Pons (tissue), 1 donor: ENCODE data around the gene PTX4.

Source experiments
- DNase-seq: peaks from one replicate; pipeline ENCODE4 v3.0.0-alpha.2; 2016; ENCODE audit warnings: low spot score

The PTX4 gene

DNA sequence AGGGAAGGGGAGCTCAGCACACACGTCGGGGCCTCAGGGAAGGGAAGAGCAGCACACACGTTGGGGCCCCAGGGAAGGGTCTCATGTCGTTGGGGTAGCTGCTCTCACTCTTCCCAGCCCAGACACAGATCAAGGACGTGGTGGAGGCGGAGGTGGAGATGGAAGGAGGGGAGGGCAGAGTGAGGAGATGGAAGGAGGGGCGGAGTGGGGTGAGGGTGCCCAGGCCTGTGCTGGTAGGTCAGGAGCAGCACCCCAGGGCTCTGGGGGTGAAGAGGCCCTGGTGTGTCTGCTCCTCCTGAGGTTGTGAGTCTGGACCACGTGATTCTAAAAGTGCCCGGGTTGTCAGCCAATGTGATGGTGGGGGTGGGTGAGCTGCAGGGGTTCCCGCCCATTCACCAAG is 28.8 kb downstream of the PTX4 start:
- DNase-seq: no peak

DNA sequence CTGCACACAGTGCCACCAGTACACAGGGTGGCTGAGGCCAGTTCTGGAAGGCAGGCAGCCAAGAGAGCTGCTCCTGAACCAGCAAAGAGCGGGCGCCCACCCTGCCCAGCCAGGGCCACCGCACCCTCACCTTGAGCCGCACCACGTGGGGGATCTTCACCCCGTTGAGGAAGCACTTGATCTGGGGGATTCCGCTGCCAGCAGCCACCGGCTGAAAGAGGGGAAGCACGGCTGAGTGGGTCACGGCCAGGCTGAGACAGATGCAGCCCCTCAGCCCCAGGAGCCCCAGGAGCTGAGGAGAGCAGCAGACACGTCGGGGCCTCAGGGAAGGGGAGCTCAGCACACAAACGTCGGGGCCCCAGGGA is 29.8 kb downstream of the PTX4 start:
- no peak for DNase-seq

DNA sequence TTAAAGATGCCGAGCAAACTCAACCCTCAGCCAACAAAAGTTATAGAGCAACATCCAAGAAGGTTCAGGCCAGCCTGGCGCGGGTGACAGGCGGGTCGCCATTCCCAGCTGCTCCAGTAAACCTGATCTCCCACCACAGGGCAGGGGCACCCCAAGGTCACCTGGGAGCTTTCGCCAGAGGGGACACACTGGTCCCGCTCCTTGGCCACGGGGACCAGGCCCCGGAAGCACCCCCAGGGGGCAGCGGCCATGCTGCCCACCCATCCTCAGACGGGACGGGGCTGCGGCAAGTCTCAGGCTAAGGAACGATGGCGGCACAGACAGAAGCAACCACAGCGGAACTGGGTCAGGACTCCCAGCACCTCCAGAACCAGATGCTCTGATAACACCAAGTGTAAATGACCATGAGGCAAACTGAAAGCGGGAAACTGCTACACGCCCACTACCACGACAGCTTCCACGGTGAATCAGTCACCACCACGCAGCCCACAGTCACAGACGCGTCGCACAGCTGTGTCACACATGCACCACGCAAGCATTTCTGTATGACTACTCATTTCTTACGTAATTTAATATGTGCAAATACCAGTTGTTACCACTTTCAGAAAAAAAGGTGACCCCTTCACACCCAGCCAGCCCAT is 30.3 kb downstream of the PTX4 start:
- DNase-seq: no peak

DNA sequence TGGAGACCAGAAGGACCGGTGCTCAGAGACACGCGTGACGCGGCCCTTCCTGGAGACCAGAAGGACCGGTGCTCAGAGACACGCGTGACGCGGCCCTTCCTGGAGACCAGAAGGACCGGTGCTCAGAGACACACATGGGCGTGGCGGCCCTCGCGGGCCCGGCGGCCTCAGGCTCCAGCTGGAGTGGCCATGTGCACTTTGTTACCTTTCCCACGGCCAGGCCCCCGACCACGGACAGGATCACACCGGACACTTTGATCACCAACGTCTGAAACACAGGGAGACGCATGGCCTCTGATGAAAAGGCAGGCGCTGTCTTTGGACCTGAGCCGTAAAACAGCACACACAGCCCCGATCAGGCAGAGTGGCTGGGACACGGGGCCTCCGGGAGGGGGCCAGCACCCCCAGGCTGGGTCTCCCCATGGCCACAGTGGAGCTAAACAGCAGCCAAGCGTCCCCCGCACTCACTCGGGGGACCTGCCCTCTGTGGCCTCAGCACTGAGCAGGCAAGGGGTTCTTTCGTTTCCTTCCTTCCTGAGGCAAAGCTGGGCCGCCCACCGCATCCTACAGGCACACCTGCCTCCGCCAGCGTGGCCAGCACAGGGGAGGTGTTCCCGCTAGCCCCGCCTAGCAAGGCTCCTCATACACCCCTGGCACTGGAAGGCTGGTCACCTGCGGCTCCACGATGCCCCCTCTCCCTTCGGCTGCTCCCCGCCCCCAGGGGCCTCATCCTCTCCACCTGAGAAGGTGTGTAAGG is 31.1 kb downstream of the PTX4 start:
- no peak for DNase-seq

DNA sequence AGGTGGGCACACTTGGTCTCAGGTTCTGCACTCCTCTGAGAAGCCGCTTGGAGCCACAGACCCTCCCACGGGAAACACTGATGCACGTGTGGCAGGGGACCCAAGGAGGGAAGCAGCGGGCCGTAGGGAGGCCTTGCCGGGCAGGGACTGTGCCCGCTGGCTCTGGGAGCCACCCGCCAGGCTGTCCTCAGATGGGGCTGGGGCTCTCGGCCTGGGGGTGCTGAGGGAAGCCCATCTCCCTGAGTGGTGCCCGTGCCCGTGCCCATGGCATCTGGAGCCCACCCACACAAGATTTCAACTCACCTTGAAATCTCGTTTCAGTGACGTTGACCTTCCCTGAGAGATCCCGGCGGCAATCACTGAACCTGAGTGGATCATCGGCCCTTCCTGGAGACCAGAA is 31.8 kb downstream of the PTX4 start:
- DNase-seq: no peak

DNA sequence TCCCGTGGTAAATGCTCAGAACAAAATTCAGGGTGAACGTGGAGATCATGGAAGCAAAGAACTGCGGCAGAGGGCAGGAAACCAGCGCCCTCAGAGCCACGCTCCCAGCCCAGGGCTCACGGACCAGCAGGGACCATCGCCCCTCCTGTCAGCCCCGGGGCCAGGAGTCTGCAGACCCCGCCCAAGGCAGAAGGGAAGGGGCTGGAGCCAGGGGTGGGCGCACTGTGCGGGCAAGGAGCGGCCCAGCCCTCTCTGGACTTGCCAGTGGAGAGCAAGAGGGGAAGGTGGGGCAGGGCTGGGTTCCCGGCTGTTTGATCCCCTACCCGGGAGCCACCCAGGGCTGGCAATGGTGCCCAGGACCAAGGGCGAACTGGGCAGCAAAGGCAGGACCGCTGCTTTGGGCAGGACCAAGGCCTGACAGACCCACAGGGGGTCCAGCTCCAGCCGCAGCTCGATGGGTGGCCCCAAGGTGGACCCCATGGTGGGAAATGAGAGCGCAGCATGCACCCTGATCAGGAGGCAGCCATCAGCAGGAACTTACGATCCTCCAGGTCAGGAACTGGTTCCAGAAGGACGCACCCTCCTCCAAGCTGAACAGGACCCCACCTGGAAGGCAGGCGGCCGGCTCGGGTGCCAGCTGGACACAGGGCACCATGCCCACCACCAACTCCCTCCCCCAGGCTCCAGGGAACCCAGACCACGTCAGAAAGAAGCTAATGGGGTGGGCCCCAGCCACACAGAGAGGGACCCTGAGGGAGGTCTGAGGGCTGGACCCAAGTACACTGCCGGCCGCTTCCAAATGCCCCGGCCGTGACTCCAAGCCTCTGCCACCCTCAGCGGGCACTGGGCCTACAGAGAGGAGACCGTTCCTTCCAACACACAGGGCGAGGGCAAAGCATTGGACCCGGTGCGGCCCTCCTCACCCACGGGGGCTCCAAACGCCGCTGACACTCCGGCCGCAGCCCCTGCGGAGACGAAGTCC is 33.3 kb downstream of the PTX4 start:
- DNase-seq: no peak

DNA sequence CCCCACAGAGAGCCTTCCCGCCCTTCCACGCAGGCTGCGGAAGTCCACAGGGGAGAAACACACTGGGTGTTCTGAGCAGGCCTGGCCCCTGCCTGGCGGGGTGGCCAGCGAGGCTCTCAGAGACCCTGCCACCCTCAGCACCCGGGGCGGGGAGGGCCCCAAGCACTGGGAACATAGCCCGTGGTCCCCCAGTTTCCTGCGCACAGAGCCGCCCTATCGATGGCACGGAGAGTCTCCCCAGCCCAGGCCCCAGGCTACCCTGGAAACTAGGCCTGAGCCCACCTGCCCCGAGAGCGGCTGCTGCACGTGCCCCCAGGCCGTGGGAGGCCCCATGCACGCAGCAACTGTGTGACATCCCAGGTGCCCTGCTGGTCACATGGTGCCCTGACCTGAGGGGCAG is 34.2 kb downstream of the PTX4 start:
- no peak for DNase-seq

DNA sequence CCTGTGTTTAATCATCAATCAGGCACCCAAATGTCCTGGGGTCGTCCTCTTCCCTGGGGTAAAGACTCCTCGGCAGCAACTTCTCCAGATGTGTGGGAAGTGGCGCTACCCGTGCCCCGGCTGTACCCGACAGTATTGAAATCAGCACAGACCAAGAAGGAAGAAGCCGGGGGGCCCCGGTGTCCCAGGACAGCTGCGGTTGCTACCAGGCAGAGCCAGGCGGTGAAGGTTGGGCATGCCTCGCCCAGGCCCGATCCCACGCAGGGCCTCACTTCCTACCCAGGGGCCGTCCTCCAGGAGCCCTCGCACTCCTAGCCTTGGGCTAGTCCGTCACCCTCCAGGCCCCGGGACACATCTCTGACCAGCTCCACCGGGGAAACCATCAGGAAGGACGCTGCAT is 35.4 kb downstream of the PTX4 start:
- no peak for DNase-seq

GRCh38 chr16:1452530-1452929 is 36.2 kb downstream of the PTX4 start:
- DNase-seq: no peak

- no peak for DNase-seq
These were observed 36.9 kb downstream of the PTX4 start for GRCh38 chr16:1451702-1452392.

GRCh38 chr16:1450841-1451240 is 37.9 kb downstream of the PTX4 start:
- no peak for DNase-seq

GRCh38 chr16:1450218-1450617 is 38.5 kb downstream of the PTX4 start:
- no peak for DNase-seq

- DNase-seq: no peak
These were observed 39.4 kb downstream of the PTX4 start for GRCh38 chr16:1449201-1449788.

- no peak for DNase-seq
These were observed 40.1 kb downstream of the PTX4 start for GRCh38 chr16:1448536-1449116.

DNA sequence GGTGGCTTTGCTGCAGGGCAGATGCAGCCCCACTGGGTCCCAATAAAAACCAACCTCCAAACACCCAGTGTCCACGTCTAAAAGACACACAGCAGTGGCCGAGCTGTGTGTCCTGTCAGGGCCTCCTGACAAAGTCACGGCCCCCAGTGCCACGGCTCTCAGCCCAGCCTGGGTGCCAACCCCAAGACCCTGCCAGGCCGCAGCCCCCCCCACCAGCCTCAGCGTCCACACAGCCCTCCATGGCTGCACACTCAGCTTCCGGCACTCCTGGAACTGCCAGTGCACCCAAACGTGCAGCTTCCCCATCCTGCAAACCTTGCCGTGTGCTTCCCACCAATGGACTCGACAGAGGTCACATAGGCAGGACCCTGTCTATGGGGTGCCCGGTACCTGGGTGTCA is 40.8 kb downstream of the PTX4 start:
- DNase-seq: no peak

DNA sequence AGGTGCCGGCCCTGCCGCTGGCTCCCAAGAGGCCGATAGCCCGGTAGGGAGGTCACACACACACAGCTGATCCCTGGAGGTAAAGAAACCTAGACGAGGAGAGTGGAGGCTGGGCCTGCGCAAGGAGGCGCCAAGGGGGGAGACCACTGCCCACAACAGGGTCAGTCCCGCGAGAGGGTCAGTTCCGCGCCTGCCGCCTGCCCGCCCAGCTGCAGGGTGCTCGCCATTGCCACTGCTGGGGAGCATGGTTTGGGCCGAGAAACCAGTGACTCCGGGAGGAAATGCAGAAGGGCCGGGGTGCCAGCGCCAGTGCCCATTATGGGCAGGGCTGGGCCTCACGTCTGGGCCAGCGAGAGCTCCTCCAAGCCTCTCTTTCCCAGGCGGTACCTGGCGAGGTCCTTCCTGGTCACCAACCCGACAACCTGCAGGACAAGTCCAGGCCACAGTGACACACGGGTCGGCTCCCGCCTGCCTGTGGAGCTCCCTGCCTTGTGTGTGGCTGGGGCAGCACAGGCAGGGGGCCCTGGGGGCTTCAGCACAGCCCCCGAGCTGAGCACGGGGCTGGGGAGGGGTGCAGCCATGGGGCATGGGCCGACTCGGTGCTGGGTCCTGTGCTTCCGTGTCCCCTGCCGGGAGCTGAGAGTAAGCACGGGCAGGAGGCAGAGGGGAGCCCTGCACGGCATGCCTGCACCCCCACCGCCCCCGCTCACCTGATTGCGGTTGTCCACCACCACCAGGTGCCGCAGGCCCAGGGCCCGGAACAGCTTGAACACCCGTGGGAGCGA is 42.3 kb downstream of the PTX4 start:
- DNase-seq: no peak

DNA sequence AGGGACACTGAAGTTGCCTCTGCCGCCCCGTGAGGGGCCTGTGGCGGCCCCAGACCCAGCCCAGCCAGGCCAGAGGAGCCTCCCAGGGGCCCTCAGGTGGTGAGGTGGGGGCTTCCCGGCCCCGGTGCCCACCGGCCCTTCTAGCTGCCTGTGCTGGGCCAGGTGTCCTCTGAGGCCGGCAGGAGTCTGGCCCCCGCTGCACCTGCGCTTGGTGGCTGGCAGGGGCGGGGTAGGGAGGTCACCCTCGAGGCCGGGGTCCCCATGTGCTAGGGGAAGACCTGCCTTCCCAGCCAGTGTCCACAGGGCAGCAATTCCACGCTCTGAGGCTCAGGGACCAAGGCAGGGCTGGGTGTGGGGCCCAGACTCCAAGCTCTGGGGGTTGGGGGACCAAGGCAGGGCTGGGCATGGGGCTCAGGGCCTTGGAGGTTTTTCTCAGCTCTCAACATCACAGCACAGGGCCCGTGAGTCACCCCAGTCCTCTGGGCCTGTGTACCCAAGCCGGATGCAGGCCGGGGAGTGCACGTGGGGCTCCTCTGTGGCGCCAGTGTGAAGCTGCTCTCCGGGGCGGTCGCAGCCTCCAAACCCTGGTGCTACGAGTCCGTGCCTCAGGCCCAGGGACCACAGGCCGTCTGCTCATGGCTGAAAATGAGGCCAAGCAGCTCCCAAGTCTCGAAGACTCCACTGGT is 43.1 kb downstream of the PTX4 start:
- DNase-seq: no peak

DNA sequence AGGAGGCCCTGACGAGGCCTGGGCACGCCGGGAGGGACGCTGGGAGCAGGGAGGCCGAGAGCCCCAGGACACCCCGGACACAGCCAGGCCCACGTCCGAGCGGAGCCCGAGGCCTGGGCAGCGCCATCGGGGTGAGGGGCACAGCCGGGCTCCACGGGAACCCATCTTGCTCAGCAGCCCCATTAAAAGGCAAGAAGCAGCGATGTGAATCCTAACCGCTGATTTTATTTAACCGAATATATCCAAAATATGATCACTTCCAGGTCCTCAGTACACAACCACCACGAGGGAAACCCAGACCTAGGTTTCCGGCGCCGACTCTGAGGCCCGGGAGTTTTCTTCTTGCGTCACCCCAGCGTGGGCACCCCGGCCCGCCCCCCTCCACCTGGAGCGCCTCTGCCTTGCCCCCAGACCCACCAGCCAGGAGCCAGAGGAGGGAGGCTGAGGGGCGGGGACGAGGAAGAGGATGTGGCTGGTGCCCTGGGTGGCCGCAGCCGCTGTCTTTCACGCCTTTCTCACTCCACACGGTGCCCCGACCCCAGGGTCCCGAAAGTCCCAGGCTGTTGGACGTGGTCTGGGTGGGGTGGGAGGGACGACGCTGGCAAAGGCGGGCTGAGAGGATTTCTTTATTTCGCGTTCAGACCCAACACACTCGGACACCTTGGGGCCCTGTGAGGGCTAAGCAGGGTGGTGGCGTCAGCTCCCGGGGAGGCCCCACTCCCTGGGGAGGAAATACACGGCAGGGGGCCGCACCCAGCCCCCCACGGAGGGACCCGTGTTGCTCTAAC is 43.8 kb downstream of the PTX4 start:
- DNase-seq: no peak
